Fibroblast of lung (primary cell): ENCODE results near the gene POM121L2. TPM values are rescaled to one million over a fixed set of nuclear protein-coding genes. Genes with fewer than 3 reads are reported as not detected.

ENCODE experiments used
- DNase-seq, 2 donors: peaks; one replicate each; pipeline versions ENCODE4 v3.0.0 to v3.0.0-alpha.2; 2010; ENCODE audit warnings: low read depth in 2 of 2
- H2AFZ ChIP-seq: 2 replicates; pipeline ENCODE4 v1.5.1; 2012; ENCODE audit warnings: low read length, control low read depth, inconsistent platforms
- H3K27ac ChIP-seq: 2 replicates; pipeline ENCODE4 v1.5.1; 2011; ENCODE audit warnings: low read length, control low read depth; ENCODE audit not compliant: insufficient read depth
- H3K27me3 ChIP-seq: 2 replicates; pipeline ENCODE4 v1.5.1; 2011; ENCODE audit warnings: mild to moderate bottlenecking, low read length; ENCODE audit not compliant: control insufficient read depth, insufficient read depth
- H3K36me3 ChIP-seq: 2 replicates; pipeline ENCODE4 v1.5.1; 2011; ENCODE audit warnings: low read length; ENCODE audit not compliant: control insufficient read depth, insufficient read depth
- H3K4me1 ChIP-seq: 2 replicates; pipeline ENCODE4 v1.5.1; 2011; ENCODE audit warnings: low read length; ENCODE audit not compliant: control insufficient read depth, insufficient read depth; ENCODE audit errors: extremely low read depth
- H3K4me2 ChIP-seq: 2 replicates; pipeline ENCODE4 v1.5.1; 2011; ENCODE audit warnings: low read length, control low read depth; ENCODE audit not compliant: insufficient read depth; ENCODE audit errors: extremely low read depth
- H3K4me3 ChIP-seq, 4 experiments: fragments of 200-600 bp in 1 of 4; sonication (generic) in 1 of 4; replicated peaks in 1 of 4; 2 replicates each; pipeline ENCODE4 v1.5.1; 2011 to 2016; ENCODE audit warnings: low read length in 4 of 4, low read depth in 3 of 4, mild to moderate bottlenecking in 3 of 4, control low read depth in 2 of 4, inconsistent platforms in 1 of 4, mixed read lengths in 1 of 4; ENCODE audit not compliant: insufficient read depth in 1 of 4; ENCODE audit errors: control extremely low read depth in 1 of 4
- H3K79me2 ChIP-seq: 2 replicates; pipeline ENCODE4 v1.5.1; 2012; ENCODE audit warnings: mild to moderate bottlenecking, low read length, inconsistent platforms; ENCODE audit not compliant: control insufficient read depth, insufficient read depth
- H3K9ac ChIP-seq: 2 replicates; pipeline ENCODE4 v1.5.1; 2011; ENCODE audit warnings: mild to moderate bottlenecking, low read length, control low read depth; ENCODE audit not compliant: insufficient read depth
- H3K9me3 ChIP-seq: 2 replicates; pipeline ENCODE4 v1.5.1; 2012; ENCODE audit warnings: low read depth, low read length; ENCODE audit not compliant: control insufficient read depth, insufficient read depth
- H4K20me1 ChIP-seq: 2 replicates; pipeline ENCODE4 v1.5.1; 2011; ENCODE audit warnings: low read length; ENCODE audit not compliant: control insufficient read depth, insufficient read depth; ENCODE audit errors: extremely low read depth
- CTCF ChIP-seq, 2 donors: IDR thresholded peaks in 1 of 2; conservative IDR thresholded peaks in 1 of 2; 1 replicate in 1 of 2; 2 replicates in 1 of 2; pipeline ENCODE4 v1.5.1; 2011 to 2012; ENCODE audit warnings: low read length in 2 of 2, control low read depth in 1 of 2, inconsistent platforms in 1 of 2, low read depth in 1 of 2, mild to moderate bottlenecking in 1 of 2
- EZH2 ChIP-seq: IDR thresholded peaks from 2 replicates; pipeline ENCODE4 v1.5.1; 2012; ENCODE audit warnings: low read length, control low read depth, mild to moderate bottlenecking; ENCODE audit errors: missing control alignments
- polyA plus RNA-seq, 2 donors: library from polyadenylated mRNA; depleted of rRNA in 1 of 2; stranded (reverse) in 1 of 2; unstranded in 1 of 2; fragments of >200 nt; gene quantifications; 2 replicates each; pipeline ENCODE4 v1.2.1, GENCODE V29; 2011 to 2012; ENCODE audit warnings: missing spikeins in 1 of 2
- total RNA-seq: library from RNA; depleted of rRNA; stranded (reverse); fragments of >200 nt; gene quantifications from 2 replicates; pipeline ENCODE4 v1.2.1, GENCODE V29; 2014

The POM121L2 gene
- total and polyA plus RNA-seq, 2 donors (not counting 1 experiment from before 2014, with no cell fraction given): not detected

- Histone ChIP-seq H2AFZ (no peak overlapping the region), H3K36me3 (no peaks in the 10 kb centered on the region), H3K79me2 (no peaks in the 10 kb centered on the region), H3K4me3 (peak overlapping the region in 1 of 4 experiments; percentile 76), H3K27ac (no peak overlapping the region), H3K9me3 (no peaks in the 10 kb centered on the region), H3K4me2 (no peak overlapping the region), H3K27me3 (peaks cover 12% of the 10 kb centered on the region), H3K9ac (no peak overlapping the region), H4K20me1 (no peaks in the 10 kb centered on the region), H3K4me1 (no peaks in the 10 kb centered on the region)
- TF ChIP-seq EZH2 (no peak), CTCF (conservative IDR thresholded peaks at IDR 0.05 in 1 of 2, IDR thresholded peaks at IDR 0.05 in 1 of 2; ENCODE audit: low read depth in 1 of 2, low read length in 2 of 2) (no peak)
- DNase-seq: no peak
Observed at GRCh38 chr6:27281569-27281968, 30.5 kb downstream of the POM121L2 start.

GRCh38 chr6:27281105-27281539, 31.0 kb downstream of the POM121L2 start:
- no peaks in the 10 kb centered on the region for H3K36me3 ChIP-seq
- H3K27ac ChIP-seq: no peak overlapping the region
- H3K27me3 ChIP-seq: peaks cover 12% of the 10 kb centered on the region
- no peak overlapping the region for H3K9ac ChIP-seq
- no peaks in the 10 kb centered on the region for H3K79me2 ChIP-seq
- DNase-seq: no peak
- peak overlapping the region; percentile 37 to 76 (median 49) for H3K4me3 ChIP-seq
- TF ChIP-seq CTCF (conservative IDR thresholded peaks at IDR 0.05 in 1 of 2, IDR thresholded peaks at IDR 0.05 in 1 of 2; ENCODE audit: low read depth in 1 of 2, low read length in 2 of 2): no peak
- TF ChIP-seq EZH2: no peak
- H3K4me2 ChIP-seq: peak overlapping the region; percentile 44
- no peaks in the 10 kb centered on the region for H3K4me1 ChIP-seq
- no peaks in the 10 kb centered on the region for H4K20me1 ChIP-seq
- no peaks in the 10 kb centered on the region for H3K9me3 ChIP-seq
- H2AFZ ChIP-seq: no peak overlapping the region

- H3K36me3 ChIP-seq: no peaks in the 10 kb centered on the region
- H3K4me1 ChIP-seq: no peaks in the 10 kb centered on the region
- TF ChIP-seq EZH2 (no peak), CTCF (conservative IDR thresholded peaks at IDR 0.05 in 1 of 2, IDR thresholded peaks at IDR 0.05 in 1 of 2; ENCODE audit: low read depth in 1 of 2, low read length in 2 of 2) (no peak)
- H3K4me2 ChIP-seq: peak overlapping the region; percentile 94
- H3K27me3 ChIP-seq: peaks cover 12% of the 10 kb centered on the region
- no peak overlapping the region for H2AFZ ChIP-seq
- H3K27ac ChIP-seq: no peak overlapping the region
- no peak for DNase-seq
- H4K20me1 ChIP-seq: no peaks in the 10 kb centered on the region
- H3K79me2 ChIP-seq: no peaks in the 10 kb centered on the region
- no peaks in the 10 kb centered on the region for H3K9me3 ChIP-seq
- H3K9ac ChIP-seq: peak overlapping the region; percentile 16
- H3K4me3 ChIP-seq: peak overlapping the region; percentile 37 to 76 (median 49)
Observed at GRCh38 chr6:27280540-27281000, 31.5 kb downstream of the POM121L2 start.
